ENCODE measurements around the gene TROAP. TPM values are rescaled to one million over a fixed set of nuclear protein-coding genes. Genes with fewer than 3 reads are reported as not detected.

The TROAP gene
- total and polyA plus RNA-seq, 9 of the 15 experiments (the other 6 are each of a cell fraction or from before 2014, with no cell fraction given), result 46.4 to 171 (median 59.8) TPM

GRCh38 chr12:49366652-49367380, 43.8 kb downstream of the TROAP start (continued):
- TF ChIP-seq MNT (conservative IDR thresholded peaks at IDR 0.05), result peak in 1 of 2 experiments; percentile 66; a peak in 3 of 4 replicates
- TF ChIP-seq ZBTB11 (CRISPR knock-in tag; IDR thresholded peaks at IDR 0.05), result peak in 1 of 3 experiments; percentile 76; a peak in 1 of 6 replicates
- TF ChIP-seq ARID2 (IDR thresholded peaks at IDR 0.05), result 0 out of 2 replicates have a peak, but pooled peaks have one; percentile 9
- TF ChIP-seq TBL1XR1 (IDR thresholded peaks at IDR 0.05; ENCODE audit: low read length in 2 of 2), result 0 out of 4 replicates have a peak, but pooled peaks of 1 of the 2 experiments have one; percentile 41
- TF ChIP-seq SIN3B (IDR thresholded peaks at IDR 0.05; ENCODE audit: low read depth), result 0 out of 2 replicates have a peak, but pooled peaks have one; percentile 13
- TF ChIP-seq NR2C2 (CRISPR knock-in tag; IDR thresholded peaks at IDR 0.05), result no peak; the same call in 1 of the 2 replicates
- TF ChIP-seq NR2C2 (tag; IDR thresholded peaks at IDR 0.05), result peak; percentile 36; the same call in 1 of the 2 replicates
- TF ChIP-seq ZNF778 (CRISPR knock-in tag; IDR thresholded peaks at IDR 0.05), result no peak
- TF ChIP-seq PTRF (tag; IDR thresholded peaks at IDR 0.05), result no peak
- peak; percentile 84 for TF ChIP-seq POLR2B (IDR thresholded peaks at IDR 0.05; ENCODE audit: low read depth, partially characterized antibody)
- peak; percentile 80; the same call in 1 of the 2 replicates for TF ChIP-seq NFRKB (IDR thresholded peaks at IDR 0.05; ENCODE audit: low read depth)
- TF ChIP-seq MAX (CRISPR knock-in tag; IDR thresholded peaks at IDR 0.05), result peak; percentile 67
- TF ChIP-seq HMGN3 (IDR thresholded peaks at IDR 0.05; ENCODE audit: borderline replicate concordance, extremely low read depth, insufficient read length, low read depth, low read length), result peak; percentile 51
- peak; percentile 55; the same call in 1 of the 2 replicates for TF ChIP-seq E2F5 (CRISPR knock-in tag; IDR thresholded peaks at IDR 0.05)
- no peak for TF ChIP-seq ATF1 (CRISPR knock-in tag; IDR thresholded peaks at IDR 0.05)
- peak; percentile 60 for TF ChIP-seq ATF1 (tag; IDR thresholded peaks at IDR 0.05)
- peak; percentile 49; the same call in 1 of the 2 replicates for TF ChIP-seq CREB3L1 (IDR thresholded peaks at IDR 0.05; ENCODE audit: borderline replicate concordance, low read depth)

Data from K562 (cell line).